Fibroblast of gingiva (primary cell): Measurements from ENCODE around the gene PCDHGA5.
"Not testable (repeated sequence)": the region's sequence is repeated elsewhere in the genome, so short reads cannot be mapped to it uniquely, and the experiment has no call there.

Experiments used
- DNase-seq: peaks from one replicate; pipeline ENCODE4 v3.0.0-alpha.2; 2011; ENCODE audit warnings: low read depth

The PCDHGA5 gene

GRCh38 chr5:141363952-141364660, at the start of gene PCDHGA5:
Gene PCDHGA5 (plus strand): TSS chr5:141364162. CDS start chr5:141364331, 169 bp downstream.
- DNase-seq: no peak

- DNase-seq: not testable (repeated sequence)
Measured at GRCh38 chr5:141316963-141317362, 47.0 kb upstream of the PCDHGA5 start.

GRCh38 chr5:141319202-141319601, 44.8 kb upstream of the PCDHGA5 start:
- no peak for DNase-seq

- no peak for DNase-seq
Measured at GRCh38 chr5:141319699-141320098, 44.3 kb upstream of the PCDHGA5 start.

GRCh38 chr5:141320225-141321169, 43.5 kb upstream of the PCDHGA5 start, which contains the start of gene TAF7:
Gene TAF7 (minus strand): TSS chr5:141320784. CDS start chr5:141320044, 740 bp downstream.
- DNase-seq: peak; percentile 92

- DNase-seq: no peak
Measured at GRCh38 chr5:141322261-141322660, 41.7 kb upstream of the PCDHGA5 start.

GRCh38 chr5:141326088-141326854, 37.7 kb upstream of the PCDHGA5 start:
- peak; percentile 70 for DNase-seq

GRCh38 chr5:141328231-141328630, 35.7 kb upstream of the PCDHGA5 start:
- no peak for DNase-seq

GRCh38 chr5:141330299-141331080, 33.5 kb upstream of the PCDHGA5 start, which contains the start of gene PCDHGA1:
Gene PCDHGA1 (plus strand): TSS chr5:141330514.
- peak; percentile 49 for DNase-seq

GRCh38 chr5:141332571-141332970, 31.4 kb upstream of the PCDHGA5 start:
- DNase-seq: not testable (repeated sequence)

GRCh38 chr5:141338538-141339306, 25.2 kb upstream of the PCDHGA5 start, which contains the start of gene PCDHGA2:
Gene PCDHGA2 (plus strand): TSS chr5:141338760.
- DNase-seq: peak; percentile 29

- not testable (repeated sequence) for DNase-seq
Measured at GRCh38 chr5:141340781-141341354, 23.1 kb upstream of the PCDHGA5 start.

- DNase-seq: no peak
Measured at GRCh38 chr5:141342773-141343172, 21.2 kb upstream of the PCDHGA5 start.

GRCh38 chr5:141343242-141343952, 20.6 kb upstream of the PCDHGA5 start, which contains the start of gene PCDHGA3:
Gene PCDHGA3 (plus strand): TSS chr5:141343829. CDS start chr5:141344034, 205 bp downstream.
- peak; percentile 36 for DNase-seq

GRCh38 chr5:141343953-141344463, 20.0 kb upstream of the PCDHGA5 start:
- no peak for DNase-seq

- no peak for DNase-seq
Measured at GRCh38 chr5:141345327-141345726, 18.6 kb upstream of the PCDHGA5 start.

- not testable (repeated sequence) for DNase-seq
Measured at GRCh38 chr5:141346017-141346416, 17.9 kb upstream of the PCDHGA5 start.

- peak; percentile 35 for DNase-seq
Measured at GRCh38 chr5:141349917-141350619, 13.9 kb upstream of the PCDHGA5 start, which contains the start of gene PCDHGB1. Gene PCDHGB1 (plus strand): TSS chr5:141350099. CDS start chr5:141350261, 162 bp downstream.
